H1 (cell line): ENCODE results near the gene STX8. TPM values are rescaled to one million over a fixed set of nuclear protein-coding genes. Genes with fewer than 3 reads are reported as not detected.

ENCODE experiments used
- CTCF ChIA-PET: fragments of 300-600 bp; sonication (Branson Sonifier 250); formaldehyde crosslinking; loops from one replicate; lab custom pipeline; 2021; ENCODE audit not compliant: partially characterized antibody; lab: Charles Lee
- POLR2A ChIA-PET: fragments of 300-600 bp; sonication (Branson Sonifier 250); formaldehyde crosslinking; loops from one replicate; lab custom pipeline; 2021; ENCODE audit warnings: inconsistent platforms; ENCODE audit not compliant: partially characterized antibody; lab: Charles Lee
- DNase-seq, 2 experiments: peaks; one replicate each; pipeline versions ENCODE4 v3.0.0 to v3.0.0-alpha.2; 2010 to 2022; ENCODE audit warnings: low spot score in 2 of 2, low read depth in 1 of 2, mixed read lengths in 1 of 2
- FAIRE-seq: peaks from 2 replicates; lab custom pipeline; 2011; peaks lifted over from hg19 to GRCh38; lab: Jason Lieb, UNC
- H2AFZ ChIP-seq: 2 replicates; pipeline ENCODE4 v1.8.1; 2012; ENCODE audit warnings: low read length, inconsistent platforms
- H2AK5ac ChIP-seq: 2 replicates; pipeline ENCODE4 v1.6.1; 2013; ENCODE audit warnings: low read depth, low read length
- H2BK120ac ChIP-seq: replicated peaks from 2 replicates; pipeline ENCODE3; 2013; ENCODE audit warnings: low read depth, low read length, inconsistent platforms
- H2BK12ac ChIP-seq: 2 replicates; pipeline ENCODE4 v1.6.1; 2013; ENCODE audit warnings: low read depth, low read length
- H2BK15ac ChIP-seq: 2 replicates; pipeline ENCODE4 v1.6.1; 2013; ENCODE audit warnings: low read length
- H2BK20ac ChIP-seq: 2 replicates; pipeline ENCODE4 v1.6.1; 2013; ENCODE audit warnings: low read length
- H2BK5ac ChIP-seq: 2 replicates; pipeline ENCODE4 v1.6.1; 2013; ENCODE audit warnings: low read depth, low read length
- H3K14ac ChIP-seq: 2 replicates; pipeline ENCODE4 v1.6.1; 2013; ENCODE audit warnings: inconsistent platforms; ENCODE audit not compliant: insufficient read length
- H3K18ac ChIP-seq: 2 replicates; pipeline ENCODE4 v1.6.1; 2013; ENCODE audit warnings: low read length; ENCODE audit errors: extremely low read depth
- H3K23ac ChIP-seq: 2 replicates; pipeline ENCODE4 v1.6.1; 2013; ENCODE audit warnings: inconsistent platforms; ENCODE audit not compliant: insufficient read length
- H3K23me2 ChIP-seq: 2 replicates; pipeline ENCODE4 v1.6.1; 2013; ENCODE audit warnings: low read depth, low read length
- H3K27ac ChIP-seq: 2 replicates; pipeline ENCODE4 v1.6.1; 2011; ENCODE audit warnings: low read depth, low read length, inconsistent platforms
- H3K27me3 ChIP-seq, 4 experiments: replicated peaks in 1 of 4; 1 replicate in 1 of 4; 2 replicates in 3 of 4; pipeline versions ENCODE4 v1.6.1 to v1.8.1; 2011 to 2013; ENCODE audit warnings: low read length in 3 of 4, mild to moderate bottlenecking in 3 of 4, inconsistent platforms in 2 of 4, mixed read lengths in 2 of 4, moderate library complexity in 1 of 4; ENCODE audit not compliant: control insufficient read depth in 3 of 4, insufficient read depth in 3 of 4; ENCODE audit errors: extremely low read depth in 1 of 4
- H3K36me3 ChIP-seq, 4 experiments: 2 replicates each; pipeline versions ENCODE4 v1.6.1 to v1.8.1; 2011 to 2013; ENCODE audit warnings: mild to moderate bottlenecking in 4 of 4, low read length in 3 of 4, moderate library complexity in 2 of 4, control low read depth in 1 of 4, inconsistent platforms in 1 of 4; ENCODE audit not compliant: insufficient read depth in 4 of 4, control insufficient read depth in 2 of 4
- H3K4ac ChIP-seq: replicated peaks from 2 replicates; pipeline ENCODE3; 2013; ENCODE audit warnings: low read length, low read depth, mixed read lengths, inconsistent platforms; ENCODE audit not compliant: insufficient read length
- H3K4me1 ChIP-seq, 4 experiments: replicated peaks in 1 of 4; 1 replicate in 1 of 4; 2 replicates in 3 of 4; pipeline versions ENCODE4 v1.6.1 to v1.8.1; 2011 to 2013; ENCODE audit warnings: low read length in 3 of 4, inconsistent platforms in 2 of 4, mixed read lengths in 1 of 4; ENCODE audit not compliant: insufficient read depth in 4 of 4, control insufficient read depth in 3 of 4
- H3K4me2 ChIP-seq, 2 experiments: 2 replicates each; pipeline versions ENCODE4 v1.6.1 to v1.8.1; 2011 to 2013; ENCODE audit warnings: low read depth in 2 of 2, low read length in 2 of 2, control low read depth in 1 of 2, inconsistent platforms in 1 of 2, mild to moderate bottlenecking in 1 of 2; ENCODE audit not compliant: insufficient read depth in 1 of 2
- H3K4me3 ChIP-seq, 4 experiments: fragments of 200-600, 300-600 bp in 1 of 4; sonication (generic), shearing (Covaris generic), sonication (Bioruptor Twin) in 1 of 4; 2 replicates each; pipeline versions ENCODE4 v1.5.1 to v1.8.1; 2011 to 2016; ENCODE audit warnings: low read length in 4 of 4, low read depth in 3 of 4, control low read depth in 2 of 4, inconsistent platforms in 2 of 4, mild to moderate bottlenecking in 2 of 4, mixed read lengths in 1 of 4, moderate library complexity in 1 of 4; ENCODE audit not compliant: insufficient read depth in 2 of 4; ENCODE audit errors: extremely low read depth in 1 of 4
- H3K56ac ChIP-seq: replicated peaks from 2 replicates; pipeline ENCODE3; 2013; ENCODE audit warnings: low read depth, mild to moderate bottlenecking, mixed read lengths, low read length, inconsistent platforms; ENCODE audit not compliant: insufficient read length
- H3K79me1 ChIP-seq: 2 replicates; pipeline ENCODE4 v1.6.1; 2013; ENCODE audit warnings: low read depth, low read length, control low read depth
- H3K79me2 ChIP-seq, 2 experiments: 2 replicates each; pipeline versions ENCODE4 v1.6.1 to v1.8.1; 2012 to 2013; ENCODE audit warnings: low read length in 2 of 2, mild to moderate bottlenecking in 2 of 2, inconsistent platforms in 1 of 2; ENCODE audit not compliant: insufficient read depth in 2 of 2, control insufficient read depth in 1 of 2
- H3K9ac ChIP-seq, 4 experiments: replicated peaks in 1 of 4; 1 replicate in 1 of 4; 2 replicates in 3 of 4; pipeline versions ENCODE4 v1.6.1 to v1.8.1; 2011 to 2013; ENCODE audit warnings: low read depth in 3 of 4, low read length in 3 of 4, control low read depth in 2 of 4, mild to moderate bottlenecking in 2 of 4, moderate library complexity in 2 of 4, inconsistent platforms in 1 of 4; ENCODE audit errors: extremely low read depth in 1 of 4
- H3K9me3 ChIP-seq, 2 experiments: 2 replicates each; pipeline versions ENCODE4 v1.6.1 to v1.8.1; 2012 to 2013; ENCODE audit warnings: mild to moderate bottlenecking in 2 of 2, moderate library complexity in 2 of 2, control low read depth in 1 of 2, inconsistent platforms in 1 of 2, low read depth in 1 of 2, low read length in 1 of 2, mixed read lengths in 1 of 2; ENCODE audit not compliant: insufficient read depth in 2 of 2
- H4K20me1 ChIP-seq, 2 experiments: replicated peaks in 1 of 2; 2 replicates each; pipeline versions ENCODE3 to v1.8.1; 2011 to 2013; ENCODE audit warnings: inconsistent platforms in 2 of 2, low read length in 2 of 2, mild to moderate bottlenecking in 1 of 2; ENCODE audit not compliant: insufficient read depth in 2 of 2, control insufficient read depth in 1 of 2
- H4K5ac ChIP-seq: 2 replicates; pipeline ENCODE4 v1.6.1; 2013; ENCODE audit warnings: low read length, low read depth, mixed read lengths, inconsistent platforms; ENCODE audit not compliant: insufficient read length
- H4K8ac ChIP-seq: 2 replicates; pipeline ENCODE4 v1.8.0; 2013; ENCODE audit warnings: mild to moderate bottlenecking, moderate library complexity, low read length, inconsistent platforms; ENCODE audit not compliant: insufficient read depth; ENCODE audit errors: extremely low read depth
- H4K91ac ChIP-seq: replicated peaks from 2 replicates; pipeline ENCODE3; 2013; ENCODE audit warnings: low read length, mixed read lengths, inconsistent platforms; ENCODE audit not compliant: insufficient read length
- CHD1 ChIP-seq: IDR thresholded peaks from 2 replicates; pipeline ENCODE4 v1.6.1; 2012; ENCODE audit warnings: low read depth, low read length, improper control_type of control experiment
- CHD2 ChIP-seq: IDR thresholded peaks from 2 replicates; pipeline ENCODE4 v1.6.1; 2012; ENCODE audit warnings: low read length, improper control_type of control experiment
- CTBP2 ChIP-seq: IDR thresholded peaks from 2 replicates; pipeline ENCODE4 v1.7.0; 2011; ENCODE audit warnings: borderline replicate concordance, mild to moderate bottlenecking, moderate library complexity, mixed read lengths, low read length; ENCODE audit not compliant: insufficient read depth, insufficient read length
- EP300 ChIP-seq, 2 experiments: IDR thresholded peaks; 1 replicate in 1 of 2; 2 replicates in 1 of 2; pipeline ENCODE4 v1.6.1; 2011 to 2012; ENCODE audit warnings: low read depth in 2 of 2, low read length in 2 of 2, mild to moderate bottlenecking in 2 of 2, borderline replicate concordance in 1 of 2, inconsistent platforms in 1 of 2, moderate library complexity in 1 of 2
- GTF2F1 ChIP-seq: IDR thresholded peaks from 2 replicates; pipeline ENCODE4 v1.6.1; 2012; ENCODE audit warnings: low read depth, low read length, improper control_type of control experiment, borderline replicate concordance
- KDM1A ChIP-seq: fragments of 200-600, 300-600 bp; sonication (generic); IDR thresholded peaks from 2 replicates; pipeline ENCODE4 v1.7.1; 2016; ENCODE audit warnings: mild to moderate bottlenecking, low read length, borderline replicate concordance
- PHF8 ChIP-seq: fragments of 200-600 bp; sonication (generic); conservative IDR thresholded peaks from 2 replicates; pipeline ENCODE4 v1.7.1; 2012; ENCODE audit warnings: low read depth, mild to moderate bottlenecking, inconsistent platforms, low read length, moderate library complexity
- RFX5 ChIP-seq: IDR thresholded peaks from 2 replicates; pipeline ENCODE4 v1.6.1; 2011; ENCODE audit warnings: low read depth, low read length, improper control_type of control experiment, borderline replicate concordance
- RNF2 ChIP-seq: fragments of 200-900, 300-1000 bp; sonication (generic); IDR thresholded peaks from 2 replicates; pipeline ENCODE4 v1.7.1; 2016; ENCODE audit warnings: borderline replicate concordance, low read depth, mild to moderate bottlenecking, antibody characterized with exemption, low read length; ENCODE audit not compliant: poor library complexity, severe bottlenecking; ENCODE audit errors: missing control alignments
- SIN3A ChIP-seq, 2 experiments: IDR thresholded peaks in 1 of 2; conservative IDR thresholded peaks in 1 of 2; 2 replicates each; pipeline ENCODE4 v1.6.1; 2011 to 2012; ENCODE audit warnings: low read length in 2 of 2, improper control_type of control experiment in 1 of 2, low read depth in 1 of 2, mild to moderate bottlenecking in 1 of 2
- SP2 ChIP-seq: IDR thresholded peaks from 2 replicates; pipeline ENCODE4 v1.6.1; 2012; ENCODE audit warnings: mild to moderate bottlenecking, low read length, inconsistent platforms
- TAF1 ChIP-seq: IDR thresholded peaks from 2 replicates; pipeline ENCODE4 v1.6.1; 2011; ENCODE audit warnings: mild to moderate bottlenecking, low read depth, low read length
- TBP ChIP-seq: IDR thresholded peaks from 2 replicates; pipeline ENCODE4 v1.6.1; 2011; ENCODE audit warnings: low read depth, low read length, improper control_type of control experiment
- WGBS, 2 experiments: shearing (Covaris generic) in 1 of 2; methylation state at CpG; one replicate each; pipeline versions ENCODE4 v1.1.6 to v1.1.7; 2013 to 2015; ENCODE audit warnings: low lambda C conversion rate in 2 of 2, mixed read lengths in 2 of 2, inconsistent platforms in 1 of 2, low coverage in 1 of 2, missing lambda C conversion rate in 1 of 2; ENCODE audit not compliant: insufficient replicate concordance in 2 of 2, insufficient coverage in 1 of 2, insufficient read length in 1 of 2; ENCODE audit errors: extremely low coverage in 1 of 2, missing lambda C conversion rate in 1 of 2; 5-methylcytosine and 5-hydroxymethylcytosine counted together
- polyA plus RNA-seq, 7 experiments: library from polyadenylated mRNA; depleted of rRNA in 3 of 7; stranded (reverse) in 5 of 7; unstranded in 2 of 7; fragments of >200 nt in 5 of 7; fragments of 200-250 nt in 2 of 7; gene quantifications; 1 replicate in 5 of 7; 2 replicates in 1 of 7; 4 replicates in 1 of 7; pipeline versions ENCODE4 v1.2.1 to v1.2.3, GENCODE V29; 2011 to 2013; ENCODE audit warnings: missing spikeins in 2 of 7, mixed read lengths in 2 of 7
- total RNA-seq: library from RNA; stranded (reverse); fragmentation: NEBNext Ultra II Directional; extraction: Animal tissue kit (Norgen Biotek cat#: 25700); gene quantifications from 2 replicates; pipeline ENCODE4 v1.2.1, GENCODE V29; 2021

The STX8 gene
- total and polyA plus RNA-seq, 2 of the 8 experiments (the other 6 are each of a cell fraction or from before 2014, with no cell fraction given) = 22.8 to 42.5 TPM

DNA sequence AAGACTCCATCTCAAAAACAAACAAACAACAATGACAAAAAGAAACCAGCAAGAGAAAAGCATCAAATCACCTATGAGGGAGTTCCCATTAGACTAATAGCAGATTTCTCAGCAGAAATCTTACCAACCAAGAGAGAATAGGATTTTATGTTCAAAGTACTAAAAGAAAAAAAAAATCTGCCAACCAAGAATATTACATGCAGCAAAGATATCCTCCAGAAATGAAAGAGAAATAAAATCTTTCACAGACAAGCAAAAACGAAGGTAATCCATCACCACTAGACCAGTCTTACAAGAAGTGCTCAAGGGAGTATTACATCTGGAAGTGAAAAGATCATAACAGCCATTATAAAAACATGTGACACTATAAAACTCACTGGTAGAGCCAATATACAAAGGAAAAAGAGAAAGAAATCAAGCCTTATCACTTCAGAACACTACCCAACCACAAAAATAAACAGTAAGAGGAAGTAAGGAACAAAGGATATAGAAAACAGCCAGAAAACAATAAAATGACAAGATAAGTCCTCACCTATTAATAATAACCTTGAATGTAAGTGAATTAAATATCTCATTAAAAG is 66.3 kb downstream of the STX8 start:
- Histone ChIP-seq H3K36me3 (no peaks in the 10 kb centered on the region), H3K79me1 (peaks cover 4% of the 10 kb centered on the region; the same call in 1 of the 2 replicates), H3K23me2 (no peaks in the 10 kb centered on the region), H2AFZ (no peak overlapping the region), H3K23ac (no peak overlapping the region), H4K91ac (no peak overlapping the region), H3K18ac (no peak overlapping the region), H2BK12ac (no peak overlapping the region), H3K4me1 (0 out of 7 replicates have a peak, but pooled peaks cover 0 to 3% (median 0%) of the 10 kb centered on the region in 4 experiments), H4K5ac (no peak overlapping the region), H3K27me3 (no peaks in the 10 kb centered on the region), H3K27ac (no peak overlapping the region), H3K14ac (no peak overlapping the region), H3K4me2 (no peak overlapping the region), H2BK15ac (no peak overlapping the region), H2BK120ac (no peak overlapping the region), H3K4me3 (no peak overlapping the region), H3K9ac (no peak overlapping the region), H2BK5ac (no peak overlapping the region), H3K79me2 (no peaks in the 10 kb centered on the region), H3K9me3 (no peaks in the 10 kb centered on the region), H3K56ac (peak overlapping the region; percentile 64), H2BK20ac (no peak overlapping the region), H3K4ac (no peak overlapping the region), H4K8ac (no peak overlapping the region), H4K20me1 (no peaks in the 10 kb centered on the region), H2AK5ac (no peak overlapping the region)
- ChIA-PET CTCF (interaction anchor here (1.9 kb wide), 1 partner anchor 13 kb away, joined by 5 read pairs; no protein-coding TSS in a partner anchor), POLR2A (interaction anchor here (0.6 kb wide), 3 partner anchors 10 to 41 kb away, joined by 3 read pairs; no protein-coding TSS in a partner anchor)
- 69% methylated on average over 1 of the region's 1 CpG; no CpG with 5 or more reads in 1 of the 2 experiments for WGBS, 2 experiments
- DNase-seq = no peak
- no peak for FAIRE-seq
- no peak for TF ChIP-seq CHD1
- TF ChIP-seq SIN3A (conservative IDR thresholded peaks at IDR 0.05 in 1 of 2, IDR thresholded peaks at IDR 0.05 in 1 of 2; ENCODE audit: low read depth in 1 of 2, low read length in 2 of 2) = no peak
- TF ChIP-seq RFX5 = no peak
- TF ChIP-seq CHD2 = no peak
- no peak for TF ChIP-seq TBP
- TF ChIP-seq KDM1A = no peak
- no peak for TF ChIP-seq RNF2
- TF ChIP-seq PHF8 = no peak
- TF ChIP-seq CTBP2 = no peak
- TF ChIP-seq GTF2F1 = no peak
- no peak for TF ChIP-seq EP300 (IDR thresholded peaks at IDR 0.05; ENCODE audit: borderline replicate concordance in 1 of 2, low read depth in 2 of 2, low read length in 2 of 2)
- TF ChIP-seq TAF1 = no peak
- TF ChIP-seq SP2 = no peak
